HG02571 (cell line): Measurements from ENCODE around the gene CLIP2.
"Not testable (repeated sequence)": the region's sequence is repeated elsewhere in the genome, so short reads cannot be mapped to it uniquely, and the experiment has no call there.

ENCODE experiments used
- ATAC-seq: cut with Tn5 transposase; IDR thresholded peaks from one replicate; pipeline ENCODE4 v1.9.1; 2021; ENCODE audit warnings: mild to moderate bottlenecking, moderate library complexity; ENCODE audit not compliant: unreplicated experiment

CLIP2 gene

DNA sequence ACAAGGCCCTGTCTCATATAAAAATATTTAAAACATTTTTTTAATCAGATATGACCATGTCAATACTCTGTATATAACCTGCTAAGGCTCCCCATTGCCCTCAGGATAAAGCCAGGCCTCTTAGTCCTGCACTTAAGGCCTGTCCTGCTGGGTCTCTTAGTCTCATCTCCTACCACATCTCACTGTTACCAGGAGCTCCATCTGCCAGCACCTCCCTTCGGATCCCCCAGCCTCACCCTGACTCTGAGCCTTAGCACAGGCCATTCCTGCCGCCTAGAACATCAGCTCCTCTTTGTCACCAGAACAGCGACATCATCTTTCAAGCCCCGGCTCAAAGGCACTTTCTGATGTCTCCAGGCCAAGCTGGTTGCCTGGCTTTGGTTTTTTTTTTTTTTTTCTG lies 138.8 kb downstream of the CLIP2 start:
- ATAC-seq = no peak

DNA sequence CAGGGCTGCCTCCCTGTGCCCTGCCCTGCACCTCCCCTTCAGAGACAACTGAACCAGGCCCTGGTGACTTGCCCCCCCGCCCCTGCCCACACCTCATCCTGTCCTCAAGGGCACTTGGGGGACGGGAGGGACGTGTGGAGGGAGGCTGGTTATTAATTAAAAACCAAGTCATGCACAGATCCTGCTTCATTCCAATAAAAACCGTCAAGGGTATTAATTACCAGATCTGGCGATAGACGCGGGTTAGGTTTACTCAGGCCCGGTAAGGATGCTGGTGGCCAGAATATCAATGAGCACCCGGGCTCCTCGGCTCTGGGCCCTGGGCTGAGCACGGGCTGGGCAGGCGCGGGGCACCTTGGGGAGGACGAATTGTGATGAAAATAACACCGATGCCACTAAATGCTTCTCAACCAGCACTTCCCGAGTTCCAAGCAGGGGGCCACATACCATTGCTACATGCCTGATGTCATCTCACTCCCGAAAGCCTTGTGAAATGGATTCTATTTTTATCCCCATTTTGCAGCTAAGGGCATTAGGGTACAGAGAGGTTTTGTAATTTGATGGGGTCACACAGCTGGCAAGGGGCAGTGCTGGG lies 140.0 kb downstream of the CLIP2 start:
- ATAC-seq = no peak

DNA sequence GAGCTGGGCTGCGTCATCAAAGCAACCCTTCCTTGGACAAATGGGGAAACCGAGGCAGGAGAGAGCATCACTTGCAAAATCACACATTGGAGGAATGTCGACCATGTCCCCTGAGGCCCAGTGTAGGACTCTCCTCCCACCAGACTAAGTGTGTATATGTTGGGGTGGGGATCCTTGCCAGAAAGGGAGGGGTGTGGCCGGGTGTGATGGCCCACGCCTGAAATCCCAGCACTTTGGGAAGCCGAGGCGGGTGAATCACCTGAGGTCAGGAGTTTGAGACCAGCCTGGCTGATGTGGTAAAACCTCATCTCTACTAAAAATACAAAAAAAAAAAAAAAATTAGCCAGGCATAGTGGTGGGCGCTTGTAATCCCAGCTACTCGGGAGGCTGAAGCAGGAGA lies 141.2 kb downstream of the CLIP2 start:
- not testable (repeated sequence) for ATAC-seq

DNA sequence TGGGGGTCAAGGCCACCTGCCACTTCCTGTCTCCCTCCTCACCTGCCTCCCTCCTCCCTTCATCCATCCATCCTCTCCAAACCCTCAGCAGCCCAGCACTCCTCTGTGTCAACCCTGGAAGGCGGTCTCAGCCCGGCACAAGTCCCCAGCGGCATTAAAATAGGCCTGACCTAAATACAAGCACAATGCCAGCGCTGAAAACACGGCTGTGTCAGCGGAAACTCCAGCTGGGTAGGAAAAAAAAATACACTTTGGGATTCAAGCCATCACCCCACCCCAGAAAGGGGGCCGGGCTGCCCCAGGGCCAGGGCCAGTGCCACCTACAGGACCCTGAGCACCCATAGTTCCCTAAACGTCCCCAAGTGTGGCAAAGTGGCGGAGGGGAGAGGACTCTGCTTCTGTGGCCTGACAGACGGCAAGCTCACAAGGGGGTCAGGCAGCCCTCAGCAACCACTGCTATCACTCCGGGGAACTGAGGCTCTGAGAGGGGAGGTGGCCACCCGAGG lies 141.8 kb downstream of the CLIP2 start:
- ATAC-seq = no peak

DNA sequence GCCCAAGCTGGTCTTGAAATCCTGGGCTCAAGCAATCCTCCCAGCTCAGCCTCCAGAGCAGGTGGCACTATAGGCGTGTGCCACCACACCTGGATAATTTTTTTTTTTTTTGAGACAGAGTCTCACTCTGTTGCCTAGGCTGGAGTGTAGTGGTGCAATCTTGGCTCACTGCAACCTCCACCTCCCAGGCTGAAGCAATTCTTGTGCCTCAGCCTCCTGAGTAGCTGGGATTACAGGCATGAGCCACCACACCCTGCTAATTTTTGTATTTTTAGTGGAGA lies 148.0 kb downstream of the CLIP2 start:
- not testable (repeated sequence) for ATAC-seq

DNA sequence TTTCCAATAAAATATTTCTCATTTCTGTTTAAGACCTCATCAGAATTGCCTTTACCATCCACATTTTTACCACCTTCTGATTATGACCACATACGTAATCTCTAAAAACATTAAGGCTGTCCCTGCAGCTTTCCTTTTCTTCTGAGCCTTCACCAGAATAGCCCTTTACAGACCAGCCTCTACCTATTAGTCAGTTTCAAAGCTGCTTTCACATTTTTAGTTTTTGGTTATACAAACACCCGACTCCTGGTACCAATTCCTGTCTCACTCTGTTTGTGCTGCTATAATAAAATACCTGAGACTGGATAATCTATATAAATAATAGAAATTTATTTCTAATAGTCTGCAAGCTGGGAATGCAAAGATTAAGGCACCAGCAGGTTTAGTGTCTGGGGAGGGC lies 149.1 kb downstream of the CLIP2 start:
- ATAC-seq = no peak

DNA sequence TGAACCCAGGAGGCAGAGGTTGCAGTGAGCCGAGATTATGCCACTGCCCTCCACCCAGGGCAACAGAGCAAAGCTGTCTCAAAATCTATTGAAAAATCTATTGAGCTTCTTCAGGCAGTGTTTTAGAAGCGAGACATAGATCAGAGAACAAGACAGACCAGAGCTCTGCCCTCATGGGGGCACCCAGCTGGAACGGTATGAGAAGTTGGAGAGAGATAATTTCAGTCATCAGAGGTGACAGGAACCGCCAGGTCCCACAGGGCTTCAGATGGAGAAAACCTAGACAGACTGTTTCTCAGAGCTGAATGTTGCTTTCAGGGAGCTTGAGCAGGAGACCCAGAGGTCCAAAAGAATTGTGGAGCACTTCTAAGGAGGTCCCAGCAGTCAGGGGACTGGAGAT lies 150.3 kb downstream of the CLIP2 start:
- ATAC-seq = no peak

DNA sequence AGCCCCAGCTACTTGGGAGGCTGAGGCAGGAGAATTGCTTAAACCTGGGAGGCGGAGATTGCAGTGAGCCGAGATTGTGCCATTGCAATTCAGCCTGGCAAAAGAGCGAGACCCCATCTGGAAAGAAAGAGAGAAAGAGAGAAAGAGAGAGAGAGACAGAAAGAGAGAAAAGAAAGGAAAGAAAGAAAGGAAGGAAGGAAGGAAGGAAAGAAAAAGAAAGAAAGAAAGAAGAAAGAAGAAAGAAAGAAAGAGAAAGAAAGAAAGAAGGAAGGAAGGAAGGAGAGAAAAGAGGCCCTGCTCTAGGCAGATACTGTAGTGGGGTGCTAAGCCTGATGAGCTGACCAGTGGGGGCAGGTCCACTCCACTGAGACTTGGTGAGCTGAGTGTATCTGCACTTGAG lies 150.9 kb downstream of the CLIP2 start:
- not testable (repeated sequence) for ATAC-seq

DNA sequence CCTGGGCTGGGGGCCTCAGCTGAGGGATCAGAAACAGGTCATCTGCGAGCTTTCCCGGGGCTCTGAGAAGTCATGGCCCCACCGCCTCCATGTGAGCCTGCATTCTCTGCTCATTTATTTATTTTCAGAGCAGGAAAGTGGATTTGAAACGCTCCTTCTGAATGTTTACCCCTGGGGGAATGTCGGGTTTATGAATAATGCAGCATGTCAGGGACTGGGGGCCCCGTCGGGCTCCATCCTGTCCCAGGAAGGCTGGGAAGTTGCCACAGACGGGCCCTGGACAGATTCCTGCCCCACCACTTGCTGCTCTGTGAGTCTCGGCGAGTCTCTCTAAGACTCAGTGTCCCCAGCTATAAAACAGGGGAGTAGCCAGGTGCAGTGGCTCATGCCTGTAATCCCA lies 152.6 kb downstream of the CLIP2 start:
- no peak for ATAC-seq

DNA sequence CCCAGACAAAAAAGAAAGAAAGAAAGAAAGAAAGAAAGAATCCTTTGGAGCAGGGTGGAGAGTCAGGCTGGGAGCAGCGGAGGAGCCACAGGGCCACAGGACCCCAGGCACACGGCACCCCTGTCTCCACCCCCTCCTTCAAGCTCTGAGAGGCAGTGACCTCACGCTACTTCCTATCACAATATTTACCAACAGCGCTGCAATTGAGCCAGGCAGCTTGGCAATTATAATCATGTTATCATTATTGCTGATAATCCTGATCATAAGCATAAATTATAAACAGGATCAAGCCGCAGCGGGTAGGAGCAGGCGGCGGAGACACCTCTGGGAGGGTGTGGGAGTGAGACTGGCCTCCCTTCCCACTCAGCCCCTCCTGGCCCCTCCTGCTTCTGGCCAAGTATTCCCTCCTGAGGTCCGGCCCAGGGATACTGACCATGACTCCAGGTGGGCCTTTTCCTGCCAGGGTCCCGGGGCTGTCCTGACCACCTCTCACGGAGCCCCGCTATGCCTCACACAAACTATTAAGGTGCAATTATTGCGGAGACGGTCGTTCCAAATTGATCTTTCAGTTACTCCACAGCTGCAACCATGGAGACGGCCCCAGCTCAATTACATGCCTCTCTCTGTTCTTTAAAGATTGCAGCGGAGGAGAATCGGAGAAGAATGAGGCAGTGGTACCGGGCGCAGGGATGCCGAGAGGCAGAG lies 154.5 kb downstream of the CLIP2 start:
- ATAC-seq = no peak

DNA sequence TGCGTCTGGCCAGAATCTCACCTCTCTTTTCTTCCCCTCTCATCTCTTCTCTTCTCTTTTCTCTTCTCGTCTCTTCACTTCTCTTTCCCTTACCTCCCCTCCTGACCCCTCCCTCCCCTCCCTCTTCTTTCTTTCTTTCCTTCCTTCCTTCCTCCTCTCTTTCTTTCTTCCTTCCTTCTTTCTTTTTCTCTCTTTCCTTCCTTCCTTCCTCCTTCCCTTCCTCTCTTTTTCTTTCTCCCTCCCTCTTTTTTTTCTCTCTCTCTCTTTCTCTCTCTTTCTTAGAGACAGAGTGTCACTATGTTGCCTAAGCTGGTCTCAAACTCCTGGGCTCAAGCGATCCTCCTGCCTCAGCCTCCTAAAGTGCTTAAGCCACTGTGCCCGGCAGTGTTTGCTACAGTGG lies 159.9 kb downstream of the CLIP2 start:
- no peak for ATAC-seq

DNA sequence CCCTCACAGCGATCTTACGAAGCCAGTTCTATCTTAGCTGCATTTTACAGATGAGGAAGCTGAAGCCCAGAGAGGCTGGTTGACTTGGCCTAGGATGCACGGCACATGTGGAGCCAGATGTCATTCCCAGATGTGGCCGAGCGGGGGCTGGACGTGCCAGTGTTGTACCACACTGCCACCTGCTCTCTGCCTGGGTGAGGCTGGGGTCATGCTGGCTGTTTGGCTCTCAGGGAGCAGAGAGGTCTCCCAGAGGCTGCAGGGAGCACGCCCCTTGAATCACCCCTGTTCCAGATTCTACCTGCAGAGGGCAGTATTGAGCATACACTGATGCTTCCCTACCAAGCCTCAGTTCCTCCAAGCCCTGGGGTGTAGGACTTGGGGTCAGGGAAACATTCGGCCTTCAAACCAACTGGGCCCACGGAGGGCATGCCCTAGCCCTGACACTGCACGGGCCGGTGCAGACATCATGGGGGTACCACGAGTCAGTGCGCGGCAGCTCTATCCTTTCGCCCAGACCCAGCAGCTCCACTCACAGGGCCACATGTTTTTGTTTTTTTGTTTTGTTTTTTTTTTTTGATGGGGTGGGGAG lies 160.7 kb downstream of the CLIP2 start:
- ATAC-seq = no peak

DNA sequence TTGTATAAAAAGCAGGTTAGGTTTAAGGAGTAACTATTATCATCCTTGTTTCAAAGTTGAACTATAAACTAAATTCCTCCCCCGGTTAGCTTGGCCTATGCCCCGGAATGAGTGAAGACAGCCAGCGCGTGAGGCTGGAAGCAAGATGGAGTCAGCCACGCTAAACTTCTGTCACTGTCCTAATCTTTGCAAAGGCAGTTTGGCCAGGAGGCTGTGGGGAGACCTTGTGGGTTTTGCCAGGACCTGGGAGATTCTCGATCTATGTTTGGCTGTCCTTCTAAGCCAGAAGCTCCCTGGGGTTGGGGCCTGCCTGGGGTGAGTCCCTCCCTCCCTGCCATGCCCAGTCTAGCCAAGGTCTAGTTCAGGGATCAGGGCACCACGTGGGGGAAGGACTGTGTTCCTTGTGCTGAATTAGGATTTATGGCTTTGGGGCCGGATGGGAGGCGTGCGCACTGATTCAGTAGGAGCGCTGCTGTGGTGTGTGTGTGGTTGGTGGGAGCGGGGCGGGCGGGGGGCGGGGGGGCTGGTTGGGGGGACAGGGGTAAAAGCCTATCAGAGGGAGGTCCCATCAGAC lies 163.6 kb downstream of the CLIP2 start:
- no peak for ATAC-seq

DNA sequence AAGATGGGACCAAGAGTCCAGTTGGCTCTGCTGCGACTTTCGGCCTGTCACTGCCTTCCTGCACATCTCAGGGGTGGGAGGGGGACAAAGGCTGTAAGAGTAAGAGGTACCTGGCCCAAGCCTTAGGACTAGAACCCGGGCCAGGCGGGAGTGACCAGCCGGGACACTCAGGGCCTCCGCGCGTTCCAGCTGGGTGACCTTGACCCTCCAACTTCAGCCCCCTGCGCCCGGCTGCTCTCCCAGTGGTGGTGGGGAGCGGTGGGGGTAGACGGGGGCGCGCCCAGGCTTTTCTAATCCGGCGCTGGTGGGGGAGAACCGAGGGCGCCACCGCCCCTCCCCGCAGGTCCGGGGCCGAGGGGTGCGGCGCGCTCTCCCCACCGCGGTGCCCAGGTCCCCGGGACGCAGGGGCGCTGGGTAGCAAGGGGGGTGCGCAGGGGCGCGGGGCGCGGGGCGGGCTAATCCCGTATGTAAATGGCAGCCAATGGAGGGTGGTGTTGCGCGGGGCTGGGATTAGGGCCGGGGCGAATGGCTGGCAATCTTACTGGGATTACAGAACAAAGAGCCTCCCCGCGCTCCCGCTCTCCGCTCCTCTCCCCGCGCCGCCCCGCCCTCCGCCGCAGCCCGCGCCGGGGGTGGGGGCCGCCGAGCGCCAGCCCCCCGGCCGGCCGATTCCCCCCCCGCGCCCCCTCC lies 164.3 kb downstream of the CLIP2 start, which contains the start of gene GTF2IRD1:
Gene GTF2IRD1, plus strand, starts transcription at position 585 of the 690 bp plus-strand sequence. CDS start 54,175 bp downstream, outside the sequence.
- no peak for ATAC-seq

DNA sequence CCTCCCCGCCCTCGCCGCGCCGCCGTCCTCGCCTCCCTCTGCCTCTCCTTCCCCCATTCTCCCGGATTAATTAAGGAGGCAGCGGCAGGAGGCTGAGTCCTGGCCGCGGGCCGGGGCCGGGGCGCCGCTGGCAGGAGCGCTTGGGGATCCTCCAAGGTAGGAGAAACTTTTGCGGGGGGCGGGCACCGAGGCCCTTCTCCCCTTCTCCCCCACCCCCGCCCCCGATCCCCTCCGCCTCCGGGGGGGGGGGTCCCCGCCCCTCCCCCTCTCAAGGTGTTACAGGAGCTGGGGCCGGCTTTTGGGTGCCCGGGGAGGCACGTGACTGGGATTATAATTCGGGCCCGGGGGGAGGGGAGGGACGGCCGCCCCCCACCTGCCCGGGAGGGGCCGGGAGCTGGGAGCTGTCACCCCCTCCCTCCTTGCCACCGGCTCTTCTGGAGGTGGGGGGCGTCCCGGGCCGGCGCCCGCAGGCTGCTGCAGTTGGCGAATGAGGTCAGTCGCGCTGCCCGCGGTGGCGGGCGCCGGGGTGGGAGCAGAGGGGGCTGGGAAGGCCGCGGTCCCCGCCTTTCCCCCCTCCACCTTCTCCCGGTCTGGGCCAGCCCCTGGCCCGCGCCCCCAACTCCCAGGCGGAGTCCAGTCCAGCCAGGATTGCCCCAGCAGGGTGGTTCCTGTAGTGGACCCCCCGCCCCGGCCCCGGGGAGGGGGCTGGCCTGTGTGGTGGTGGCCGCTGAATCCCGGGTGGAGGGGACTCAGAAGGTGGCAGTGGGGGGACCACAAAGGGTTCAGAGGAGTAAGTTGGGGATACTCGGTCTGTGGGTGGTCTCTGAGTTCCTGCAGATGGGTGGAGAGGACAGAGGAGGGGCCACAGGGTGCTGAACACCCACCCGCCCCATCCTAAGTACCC lies 165.1 kb downstream of the CLIP2 start:
- ATAC-seq = no peak

DNA sequence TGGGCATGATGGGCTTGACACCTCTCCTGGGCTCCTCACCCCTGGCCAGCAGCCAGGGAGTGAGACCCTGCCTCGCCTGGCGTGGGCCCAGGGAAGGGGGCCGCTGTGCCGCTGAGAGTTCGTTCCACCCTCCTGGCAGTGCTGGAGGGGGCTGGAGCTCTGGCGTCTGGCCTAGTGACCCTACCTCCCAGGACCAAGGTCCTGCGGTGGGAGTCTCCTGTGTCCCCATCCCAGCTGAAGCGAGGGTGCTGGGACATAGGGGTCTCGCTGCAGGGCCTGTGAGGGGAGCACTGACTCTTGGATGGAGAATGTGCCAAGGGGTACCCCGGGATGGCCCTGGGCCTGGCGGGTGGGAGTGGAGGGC lies 165.7 kb downstream of the CLIP2 start:
- ATAC-seq = no peak

DNA sequence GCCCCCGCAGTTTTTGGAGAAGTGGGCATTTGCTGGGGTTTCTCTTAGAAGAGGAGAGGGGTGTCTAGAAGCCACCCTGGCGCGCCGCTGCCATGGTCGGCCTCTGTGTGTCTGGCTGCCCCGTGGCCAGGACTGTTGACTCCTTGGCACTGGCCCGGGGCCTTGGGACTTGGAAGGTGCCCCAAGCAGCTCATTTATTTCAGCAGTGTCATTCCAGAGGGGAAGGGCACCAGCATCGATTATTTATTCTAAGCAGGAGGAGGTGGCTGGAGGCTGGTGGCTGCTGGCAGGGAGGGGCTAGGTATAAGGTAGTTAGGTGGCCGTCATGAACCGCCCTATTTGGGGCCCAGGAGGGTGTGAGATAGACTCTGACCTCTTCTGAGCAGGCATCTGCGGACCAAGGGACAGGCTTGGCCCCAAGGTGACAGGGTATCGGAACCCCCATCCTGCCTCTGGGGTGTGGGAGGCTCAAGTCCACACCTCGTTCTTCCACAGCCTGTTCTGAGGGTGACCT lies 166.1 kb downstream of the CLIP2 start:
- no peak for ATAC-seq
